Upper lobe of left lung (tissue), 6 donors: Measurements from ENCODE around the gene CCL19. TPM values are rescaled to one million over a fixed set of nuclear protein-coding genes. Genes with fewer than 3 reads are reported as not detected.
"Not testable (repeated sequence)": the region's sequence is repeated elsewhere in the genome, so short reads cannot be mapped to it uniquely, and the experiment has no call there.

ENCODE experiments used
- ATAC-seq, 2 donors: fragments of 200-7000 bp; cut with Tn5 transposase; one replicate each; pipeline ENCODE4 v1.9.1; 2022; ENCODE audit warnings: mild to moderate bottlenecking in 2 of 2, moderate library complexity in 2 of 2; ENCODE audit not compliant: low FRiP score in 2 of 2
- DNase-seq, 2 donors: peaks; one replicate each; pipeline ENCODE4 v3.0.0-alpha.2; 2019 to 2020
- H3K27ac ChIP-seq, 4 donors: fragments of 200-600 bp; sonication (generic); one replicate each; pipeline ENCODE4 v1.5.1; 2016 to 2019
- H3K27me3 ChIP-seq, 4 donors: fragments of 200-600 bp; sonication (generic); one replicate each; pipeline ENCODE4 v1.5.1; 2017 to 2019
- H3K36me3 ChIP-seq, 4 donors: fragments of 200-600 bp; sonication (generic); one replicate each; pipeline ENCODE4 v1.5.1; 2016 to 2019
- H3K4me1 ChIP-seq, 4 donors: fragments of 200-600 bp; sonication (generic); one replicate each; pipeline ENCODE4 v1.5.1; 2018 to 2019
- H3K4me3 ChIP-seq, 4 donors: fragments of 200-600 bp; sonication (generic); one replicate each; pipeline ENCODE4 v1.5.1; 2017 to 2019; ENCODE audit warnings: mild to moderate bottlenecking in 2 of 4, moderate library complexity in 1 of 4
- H3K9me3 ChIP-seq, 4 donors: fragments of 200-600 bp; sonication (generic); one replicate each; pipeline ENCODE4 v1.5.1; 2018 to 2019
- CTCF ChIP-seq, 6 experiments: fragments of 450-650 bp in 4 of 6; fragments of 200-600 bp in 2 of 6; sonication (generic) in 2 of 6; IDR thresholded peaks; one replicate each; pipeline ENCODE4 v1.5.1; 2016 to 2019; ENCODE audit warnings: antibody characterized with exemption in 6 of 6
- EP300 ChIP-seq, 4 donors: sonication (generic); formaldehyde crosslinking; IDR thresholded peaks; one replicate each; pipeline ENCODE4 v1.5.1; 2017; ENCODE audit warnings: antibody characterized with exemption in 4 of 4, control low read depth in 2 of 4
- POLR2A ChIP-seq, 4 donors: fragments of 450-650 bp; IDR thresholded peaks; one replicate each; pipeline ENCODE4 v1.5.1; 2016 to 2017; ENCODE audit warnings: antibody characterized with exemption in 4 of 4, mild to moderate bottlenecking in 2 of 4
- POLR2AphosphoS5 ChIP-seq, 2 donors: sonication (generic); formaldehyde crosslinking; IDR thresholded peaks; one replicate each; pipeline ENCODE4 v1.5.1; 2017; ENCODE audit warnings: antibody characterized with exemption in 2 of 2
- WGBS, 2 donors: methylation state at CpG; one replicate each; pipeline ENCODE4 v1.1.5; 2017 to 2018; 5-methylcytosine and 5-hydroxymethylcytosine counted together
- total RNA-seq, 6 donors: library from RNA; depleted of rRNA in 4 of 6; stranded (reverse); fragments of >200 nt in 4 of 6; gene quantifications; one replicate each; pipeline versions ENCODE4 v1.1.0 to v1.2.1, GENCODE V29; 2016 to 2021
- donor health status: DM: no; HTN: no; CAD: no; lungs with moderate emphysema.
- donor health status: DM: no; HTN: yes; CAD: no; lungs with severe emphysema.

CCL19 gene
- 1 to 10 TPM in 3 of 6 donors, not detected in 3; 2.0 to 5.2 (median 5.2) TPM for total RNA-seq

- Histone ChIP-seq H3K36me3 (no peaks in the 10 kb centered on the region), H3K4me1 (peaks cover 0 to 12% (median 3%) of the 10 kb centered on the region in 4 donors), H3K4me3 (no peak within 1 kb of the TSS), H3K9me3 (no peaks in the 10 kb centered on the region), H3K27me3 (no peaks in the 10 kb centered on the region), H3K27ac (no peak within 1 kb of the TSS)
- no peak for DNase-seq
- WGBS, 2 donors, result 53 to 63% methylated on average over 6 of the region's 6 CpGs
- ATAC-seq, result no peak
- no peak for TF ChIP-seq EP300 (IDR thresholded peaks at IDR 0.05)
- no peak for TF ChIP-seq POLR2A (IDR thresholded peaks at IDR 0.05)
- no peak for TF ChIP-seq CTCF (IDR thresholded peaks at IDR 0.05)
- TF ChIP-seq POLR2AphosphoS5 (IDR thresholded peaks at IDR 0.05), result no peak
Measured at GRCh38 chr9:34690983-34691935, at the start of gene CCL19. Gene CCL19, minus strand, starts transcription at chr9:34691276. Its CDS starts 137 bp downstream, at chr9:34691139.

GRCh38 chr9:34740176-34740575, 49.1 kb upstream of the CCL19 start:
- not testable (repeated sequence) for H3K4me1 ChIP-seq, H3K36me3 ChIP-seq, H3K27me3 ChIP-seq, H3K27ac ChIP-seq, H3K4me3 ChIP-seq, ATAC-seq, H3K9me3 ChIP-seq
- WGBS, 2 donors, result 99 to 100% methylated on average over 1 to 15 of the region's 27 CpGs
- DNase-seq, result peak in 1 of 2 donors; percentile 76

- no peak overlapping the region for H3K27ac ChIP-seq
- no peaks in the 10 kb centered on the region for H3K9me3 ChIP-seq
- DNase-seq (no peak), ATAC-seq (no peak)
- TF ChIP-seq POLR2AphosphoS5 (IDR thresholded peaks at IDR 0.05) (no peak), EP300 (IDR thresholded peaks at IDR 0.05) (no peak), POLR2A (IDR thresholded peaks at IDR 0.05) (no peak), CTCF (IDR thresholded peaks at IDR 0.05) (no peak)
- H3K36me3 ChIP-seq, result no peaks in the 10 kb centered on the region
- 64 to 71% methylated on average over 6 of the region's 6 CpGs for WGBS, 2 donors
- no peaks in the 10 kb centered on the region for H3K27me3 ChIP-seq
- no peaks in the 10 kb centered on the region for H3K4me1 ChIP-seq
- no peak overlapping the region for H3K4me3 ChIP-seq
Measured at GRCh38 chr9:34737677-34738260, 46.7 kb upstream of the CCL19 start.

GRCh38 chr9:34734720-34735119, 43.6 kb upstream of the CCL19 start:
- Histone ChIP-seq H3K27ac (no peak overlapping the region), H3K4me1 (no peaks in the 10 kb centered on the region), H3K36me3 (no peaks in the 10 kb centered on the region), H3K4me3 (no peak overlapping the region), H3K27me3 (no peaks in the 10 kb centered on the region), H3K9me3 (no peaks in the 10 kb centered on the region)
- no peak for ATAC-seq
- no peak for TF ChIP-seq EP300 (IDR thresholded peaks at IDR 0.05)
- TF ChIP-seq POLR2A (IDR thresholded peaks at IDR 0.05), result no peak
- no peak for TF ChIP-seq POLR2AphosphoS5 (IDR thresholded peaks at IDR 0.05)
- no peak for TF ChIP-seq CTCF (IDR thresholded peaks at IDR 0.05)
- no peak for DNase-seq

GRCh38 chr9:34732886-34733285, 41.8 kb upstream of the CCL19 start:
- no peaks in the 10 kb centered on the region for H3K9me3 ChIP-seq
- H3K36me3 ChIP-seq, result no peaks in the 10 kb centered on the region
- ATAC-seq (no peak), DNase-seq (no peak)
- no peak overlapping the region for H3K4me3 ChIP-seq
- no peaks in the 10 kb centered on the region for H3K4me1 ChIP-seq
- H3K27me3 ChIP-seq, result no peaks in the 10 kb centered on the region
- H3K27ac ChIP-seq, result no peak overlapping the region
- 54 to 64% methylated on average over 2 of the region's 2 CpGs for WGBS, 2 donors
- TF ChIP-seq EP300 (IDR thresholded peaks at IDR 0.05) (no peak), POLR2AphosphoS5 (IDR thresholded peaks at IDR 0.05) (no peak), CTCF (IDR thresholded peaks at IDR 0.05) (no peak), POLR2A (IDR thresholded peaks at IDR 0.05) (no peak)
